H1 (cell line): ENCODE results near the gene MATK. TPM values are rescaled to one million over a fixed set of nuclear protein-coding genes. Genes with fewer than 3 reads are reported as not detected.

Experiments
- KDM1A ChIP-seq: fragments of 200-600, 300-600 bp; sonication (generic); IDR thresholded peaks from 2 replicates; pipeline ENCODE4 v1.7.1; 2016; ENCODE audit warnings: mild to moderate bottlenecking, low read length, borderline replicate concordance
- MAFK ChIP-seq: IDR thresholded peaks from 2 replicates; pipeline ENCODE4 v1.6.1; 2012; ENCODE audit warnings: low read depth, mild to moderate bottlenecking, improper control_type of control experiment, low read length
- POLR2A ChIP-seq, 2 experiments: IDR thresholded peaks; 1 replicate in 1 of 2; 2 replicates in 1 of 2; pipeline ENCODE4 v1.6.1; 2011; ENCODE audit warnings: low read depth in 2 of 2, low read length in 2 of 2, mild to moderate bottlenecking in 2 of 2; ENCODE audit errors: control extremely low read depth in 1 of 2
- polyA plus RNA-seq, 7 experiments: library from polyadenylated mRNA; depleted of rRNA in 3 of 7; stranded (reverse) in 5 of 7; unstranded in 2 of 7; fragments of >200 nt in 5 of 7; fragments of 200-250 nt in 2 of 7; gene quantifications; 1 replicate in 5 of 7; 2 replicates in 1 of 7; 4 replicates in 1 of 7; pipeline versions ENCODE4 v1.2.1 to v1.2.3, GENCODE V29; 2011 to 2013; ENCODE audit warnings: missing spikeins in 2 of 7, mixed read lengths in 2 of 7
- total RNA-seq: library from RNA; stranded (reverse); fragmentation: NEBNext Ultra II Directional; extraction: Animal tissue kit (Norgen Biotek cat#: 25700); gene quantifications from 2 replicates; pipeline ENCODE4 v1.2.1, GENCODE V29; 2021
- TF ChIP-seq, protein P1 (sequence below), 3 experiments: IDR thresholded peaks; 1 replicate in 2 of 3; 2 replicates in 1 of 3; pipeline versions ENCODE4 v1.5.1 to v1.6.1; 2011; ENCODE audit warnings: low read length in 3 of 3, mild to moderate bottlenecking in 3 of 3, inconsistent platforms in 2 of 3, low read depth in 1 of 3, moderate library complexity in 1 of 3; ENCODE audit not compliant: insufficient read depth in 1 of 3; ENCODE audit errors: control extremely low read depth in 1 of 3

The MATK gene
- total and polyA plus RNA-seq, 2 of the 8 experiments (the other 6 are each of a cell fraction or from before 2014, with no cell fraction given): 20.5 to 21.4 TPM

DNA sequence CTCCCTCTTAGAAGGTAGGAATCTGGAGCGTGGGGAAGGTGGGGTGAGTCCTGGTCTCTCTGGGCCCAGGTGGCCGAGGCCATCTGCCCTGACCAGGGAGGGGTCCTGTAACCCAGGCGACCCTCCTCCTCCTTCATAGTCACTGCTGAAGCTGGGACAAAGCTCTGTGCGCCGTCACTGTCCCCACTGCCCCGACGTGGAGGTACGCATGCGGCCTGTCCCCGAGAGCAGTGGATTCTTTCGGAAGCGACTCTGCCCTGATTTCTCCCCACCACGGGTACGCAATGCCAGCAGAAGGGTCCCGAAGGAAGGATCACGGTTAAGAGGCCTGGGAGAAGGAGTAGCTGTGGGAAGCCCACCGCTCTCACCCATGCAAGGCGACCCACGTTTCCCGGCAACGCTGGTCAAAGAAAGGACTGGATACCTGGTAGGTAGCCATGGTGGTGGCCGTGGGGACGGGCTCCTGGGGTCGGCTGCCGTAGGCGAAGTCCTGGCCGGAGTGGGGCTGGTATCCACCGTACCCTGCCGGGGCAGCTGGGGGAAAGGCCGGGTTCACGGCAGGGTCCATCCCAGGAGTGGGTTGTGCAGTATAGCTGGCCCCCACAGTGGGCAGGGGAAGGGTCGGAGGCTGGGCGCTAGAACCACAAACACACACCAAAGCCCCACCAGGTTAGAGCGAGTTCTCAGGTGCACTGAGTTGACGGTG, 48.3 kb upstream of the MATK start (continued):
- TF ChIP-seq, protein P1, sequence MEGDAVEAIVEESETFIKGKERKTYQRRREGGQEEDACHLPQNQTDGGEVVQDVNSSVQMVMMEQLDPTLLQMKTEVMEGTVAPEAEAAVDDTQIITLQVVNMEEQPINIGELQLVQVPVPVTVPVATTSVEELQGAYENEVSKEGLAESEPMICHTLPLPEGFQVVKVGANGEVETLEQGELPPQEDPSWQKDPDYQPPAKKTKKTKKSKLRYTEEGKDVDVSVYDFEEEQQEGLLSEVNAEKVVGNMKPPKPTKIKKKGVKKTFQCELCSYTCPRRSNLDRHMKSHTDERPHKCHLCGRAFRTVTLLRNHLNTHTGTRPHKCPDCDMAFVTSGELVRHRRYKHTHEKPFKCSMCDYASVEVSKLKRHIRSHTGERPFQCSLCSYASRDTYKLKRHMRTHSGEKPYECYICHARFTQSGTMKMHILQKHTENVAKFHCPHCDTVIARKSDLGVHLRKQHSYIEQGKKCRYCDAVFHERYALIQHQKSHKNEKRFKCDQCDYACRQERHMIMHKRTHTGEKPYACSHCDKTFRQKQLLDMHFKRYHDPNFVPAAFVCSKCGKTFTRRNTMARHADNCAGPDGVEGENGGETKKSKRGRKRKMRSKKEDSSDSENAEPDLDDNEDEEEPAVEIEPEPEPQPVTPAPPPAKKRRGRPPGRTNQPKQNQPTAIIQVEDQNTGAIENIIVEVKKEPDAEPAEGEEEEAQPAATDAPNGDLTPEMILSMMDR (IDR thresholded peaks at IDR 0.05; ENCODE audit: control extremely low read depth in 1 of 3, insufficient read depth in 1 of 3, low read depth in 1 of 3, low read length in 3 of 3): no peak
- TF ChIP-seq MAFK (no peak), KDM1A (no peak), POLR2A (IDR thresholded peaks at IDR 0.05; ENCODE audit: control extremely low read depth in 1 of 2, low read depth in 2 of 2, low read length in 2 of 2) (no peak)
